PC-9 (cell line): ENCODE measurements around the gene KRTAP12-2.

ENCODE experiments used
- CTCF ChIP-seq: fragments of 200-600 bp; sonication (generic); conservative IDR thresholded peaks from 2 replicates; pipeline ENCODE4 v1.6.1; 2017; ENCODE audit warnings: mixed run types, antibody characterized with exemption, mild to moderate bottlenecking, moderate library complexity
- EZH2 ChIP-seq: fragments of 200-600 bp; sonication (generic); IDR thresholded peaks from 2 replicates; pipeline ENCODE4 v1.8.0; 2017; ENCODE audit warnings: antibody characterized with exemption, low read depth

DNA sequence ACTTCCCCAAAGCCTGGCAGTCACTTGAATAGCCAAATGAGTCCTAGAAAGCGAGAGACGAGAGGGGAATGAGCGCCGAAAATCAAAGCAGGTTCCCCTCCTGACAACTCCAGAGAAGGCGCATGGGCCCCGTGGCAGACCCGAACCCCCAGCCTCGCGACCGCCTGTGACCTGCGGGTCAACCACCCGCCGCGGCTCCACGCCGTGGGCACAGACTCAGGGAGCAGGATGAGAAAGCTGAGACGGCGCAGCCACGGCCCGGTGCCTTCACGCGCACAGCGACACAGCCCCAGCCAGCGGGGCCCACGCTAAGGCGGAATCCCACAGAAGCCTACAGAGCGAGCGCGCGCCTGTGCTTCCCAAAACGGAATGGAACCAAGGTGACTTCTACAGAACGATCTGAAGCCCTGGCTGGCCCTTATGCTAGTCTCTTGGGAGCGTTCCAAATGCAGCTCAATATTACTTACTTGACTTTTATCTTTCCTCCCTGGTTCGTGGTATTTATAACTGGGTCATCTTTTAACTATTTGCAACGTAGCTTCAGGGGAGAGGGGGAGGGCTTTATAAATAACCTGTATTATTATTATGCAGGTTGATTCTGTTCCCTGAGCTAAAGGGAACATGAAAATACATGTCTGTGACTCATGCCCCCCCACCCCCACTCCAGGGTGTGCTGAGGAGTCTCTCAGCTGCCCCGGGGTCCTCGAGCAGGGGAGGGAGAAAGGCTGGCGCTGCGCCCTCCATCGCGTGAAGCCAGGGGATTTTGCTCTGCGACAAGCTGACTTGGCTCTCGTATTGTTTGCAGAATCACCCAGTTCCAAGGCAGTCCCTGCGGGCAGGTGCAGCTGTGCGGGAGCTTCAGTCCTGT is 42.9 kb upstream of the KRTAP12-2 start:
- TF ChIP-seq CTCF, result no peak
- TF ChIP-seq EZH2, result no peak
